Panc1 (cell line): ENCODE results near the gene PRKD1. TPM values are rescaled to one million over a fixed set of nuclear protein-coding genes. Genes with fewer than 3 reads are reported as not detected.

Experiments used
- ATAC-seq: fragments of 200-7000 bp; cut with Tn5 transposase; 2 replicates; pipeline ENCODE4 v1.9.1; 2020; ENCODE audit warnings: mild to moderate bottlenecking, moderate library complexity
- BruUV-seq: library from RNA; stranded (reverse); fragments of 400-500 nt; replicated peaks from 2 replicates; lab custom pipeline; 2021; lab: Mats Ljungman, UMichigan
- CTCF ChIA-PET: fragments of 300-600 bp; sonication (Branson Sonifier 250); formaldehyde crosslinking; loops from one replicate; lab custom pipeline; 2022; ENCODE audit warnings: antibody characterized with exemption; lab: Charles Lee
- POLR2A ChIA-PET: fragments of 300-600 bp; sonication (Branson Sonifier 250); formaldehyde crosslinking; loops from one replicate; lab custom pipeline; 2022; ENCODE audit warnings: antibody characterized with exemption; lab: Charles Lee
- DNase-seq: peaks from one replicate; pipeline ENCODE4 v3.0.0-alpha.2; 2010; ENCODE audit warnings: low read depth, low spot score
- H3K27ac ChIP-seq: 2 replicates; pipeline ENCODE4 v1.5.1; 2011; ENCODE audit warnings: mild to moderate bottlenecking, low read length, inconsistent platforms
- H3K27me3 ChIP-seq: fragments of 200-500 bp; sonication (Bioruptor generic); 2 replicates; pipeline ENCODE4 v1.6.0; 2014; ENCODE audit warnings: low read length, inconsistent platforms; ENCODE audit not compliant: control insufficient read depth, insufficient read depth
- H3K36me3 ChIP-seq: fragments of 200-500 bp; sonication (Bioruptor generic); 2 replicates; pipeline ENCODE4 v1.5.1; 2014; ENCODE audit warnings: inconsistent platforms, mild to moderate bottlenecking, low read length, moderate library complexity; ENCODE audit not compliant: control insufficient read depth, insufficient read depth
- H3K4me1 ChIP-seq: 2 replicates; pipeline ENCODE4 v1.5.1; 2011; ENCODE audit warnings: inconsistent platforms, mild to moderate bottlenecking, low read length, moderate library complexity; ENCODE audit not compliant: control insufficient read depth, insufficient read depth
- H3K4me3 ChIP-seq, 2 experiments: 2 replicates each; pipeline ENCODE4 v1.5.1; 2011 to 2012; ENCODE audit warnings: low read depth in 2 of 2, low read length in 2 of 2, mild to moderate bottlenecking in 2 of 2, inconsistent platforms in 1 of 2, moderate library complexity in 1 of 2
- H3K9me3 ChIP-seq: fragments of 200-500 bp; sonication (Bioruptor generic); 2 replicates; pipeline ENCODE4 v1.5.1; 2014; ENCODE audit warnings: low read depth, mild to moderate bottlenecking, inconsistent platforms, low read length, moderate library complexity; ENCODE audit not compliant: control insufficient read depth, insufficient read depth
- POLR2AphosphoS5 ChIP-seq: IDR thresholded peaks from 2 replicates; pipeline ENCODE4 v1.6.1; 2012; ENCODE audit warnings: mild to moderate bottlenecking, low read depth, low read length, moderate library complexity
- SIN3A ChIP-seq: IDR thresholded peaks from 2 replicates; pipeline ENCODE4 v1.6.1; 2012; ENCODE audit warnings: low read depth, mild to moderate bottlenecking, low read length, moderate library complexity, borderline replicate concordance; ENCODE audit not compliant: insufficient read depth
- TCF7L2 ChIP-seq: IDR thresholded peaks from 2 replicates; pipeline ENCODE4 v1.6.1; 2011; ENCODE audit warnings: mild to moderate bottlenecking, low read depth, low read length, inconsistent platforms
- in situ Hi-C: cut with HindIII; loops from 2 replicates; pipeline ENCODE4 v1.10.0; 2016; ENCODE audit warnings: low sequenced_read_pairs, low pct_unique_long_range_greater_than_20kb
- intact Hi-C: fragments of 100-400 bp; cut with micrococcal nuclease; formaldehyde crosslinking; loops from one replicate; pipeline ENCODE4 v1.10.0; 2022; ENCODE audit not compliant: unreplicated experiment
- total RNA-seq: library from RNA; stranded (reverse); gene quantifications from one replicate; pipeline ENCODE4 v1.2.1, GENCODE V29; 2021; ENCODE audit not compliant: unreplicated experiment
- TF ChIP-seq, protein P1 (sequence below), 2 experiments: IDR thresholded peaks; 2 replicates each; pipeline ENCODE4 v1.6.1; 2011 to 2012; ENCODE audit warnings: low read depth in 2 of 2, control low read depth in 1 of 2, low read length in 1 of 2, mild to moderate bottlenecking in 1 of 2, moderate library complexity in 1 of 2; ENCODE audit not compliant: insufficient read depth in 1 of 2
- TF ChIP-seq, protein P2 (sequence below): fragments of 450-650 bp; IDR thresholded peaks from 2 replicates; pipeline ENCODE4 v1.5.1; 2017; ENCODE audit warnings: mild to moderate bottlenecking

Gene PRKD1
- total RNA-seq, 1 experiment from 2014 or later: 8.2 TPM

DNA sequence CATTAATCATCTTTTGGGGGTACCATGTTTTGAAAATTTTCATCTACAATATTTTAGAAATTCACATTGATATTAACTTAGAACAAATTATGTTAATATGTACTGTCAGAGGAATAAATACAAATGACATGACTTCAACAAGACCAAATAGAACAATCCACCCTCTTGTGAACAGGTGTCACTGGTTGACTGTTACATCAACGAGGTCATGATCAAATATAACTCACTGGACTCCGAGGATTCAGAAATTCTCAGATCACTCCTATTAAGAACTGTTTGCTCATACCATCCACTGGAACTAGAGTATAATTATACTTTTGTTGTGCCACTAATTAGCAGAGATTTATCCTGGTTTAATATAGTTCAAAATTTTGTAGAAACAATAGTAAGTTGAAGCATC is 318.8 kb downstream of the PRKD1 start:
- no TSS peak for BruUV-seq
- Histone ChIP-seq H3K9me3 (no peaks in the 10 kb centered on the region), H3K27me3 (no peaks in the 10 kb centered on the region), H3K36me3 (no peaks in the 10 kb centered on the region), H3K4me1 (no peaks in the 10 kb centered on the region), H3K4me3 (no peak overlapping the region), H3K27ac (no peak overlapping the region)
- intact Hi-C loops (no loop called here), in situ Hi-C loops (no loop called here)
- CTCF ChIA-PET: interaction anchor here (0.6 kb wide), 1 partner anchor 1006 kb away, joined by 4 read pairs; no protein-coding TSS in a partner anchor
- DNase-seq (no peak), ATAC-seq (no peak)
- TF ChIP-seq, protein P1, sequence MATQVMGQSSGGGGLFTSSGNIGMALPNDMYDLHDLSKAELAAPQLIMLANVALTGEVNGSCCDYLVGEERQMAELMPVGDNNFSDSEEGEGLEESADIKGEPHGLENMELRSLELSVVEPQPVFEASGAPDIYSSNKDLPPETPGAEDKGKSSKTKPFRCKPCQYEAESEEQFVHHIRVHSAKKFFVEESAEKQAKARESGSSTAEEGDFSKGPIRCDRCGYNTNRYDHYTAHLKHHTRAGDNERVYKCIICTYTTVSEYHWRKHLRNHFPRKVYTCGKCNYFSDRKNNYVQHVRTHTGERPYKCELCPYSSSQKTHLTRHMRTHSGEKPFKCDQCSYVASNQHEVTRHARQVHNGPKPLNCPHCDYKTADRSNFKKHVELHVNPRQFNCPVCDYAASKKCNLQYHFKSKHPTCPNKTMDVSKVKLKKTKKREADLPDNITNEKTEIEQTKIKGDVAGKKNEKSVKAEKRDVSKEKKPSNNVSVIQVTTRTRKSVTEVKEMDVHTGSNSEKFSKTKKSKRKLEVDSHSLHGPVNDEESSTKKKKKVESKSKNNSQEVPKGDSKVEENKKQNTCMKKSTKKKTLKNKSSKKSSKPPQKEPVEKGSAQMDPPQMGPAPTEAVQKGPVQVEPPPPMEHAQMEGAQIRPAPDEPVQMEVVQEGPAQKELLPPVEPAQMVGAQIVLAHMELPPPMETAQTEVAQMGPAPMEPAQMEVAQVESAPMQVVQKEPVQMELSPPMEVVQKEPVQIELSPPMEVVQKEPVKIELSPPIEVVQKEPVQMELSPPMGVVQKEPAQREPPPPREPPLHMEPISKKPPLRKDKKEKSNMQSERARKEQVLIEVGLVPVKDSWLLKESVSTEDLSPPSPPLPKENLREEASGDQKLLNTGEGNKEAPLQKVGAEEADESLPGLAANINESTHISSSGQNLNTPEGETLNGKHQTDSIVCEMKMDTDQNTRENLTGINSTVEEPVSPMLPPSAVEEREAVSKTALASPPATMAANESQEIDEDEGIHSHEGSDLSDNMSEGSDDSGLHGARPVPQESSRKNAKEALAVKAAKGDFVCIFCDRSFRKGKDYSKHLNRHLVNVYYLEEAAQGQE (IDR thresholded peaks at IDR 0.05; ENCODE audit: insufficient read depth in 1 of 2, low read depth in 2 of 2, low read length in 1 of 2): no peak
- TF ChIP-seq TCF7L2 (no peak), POLR2AphosphoS5 (no peak), SIN3A (no peak)
- TF ChIP-seq, protein P2, sequence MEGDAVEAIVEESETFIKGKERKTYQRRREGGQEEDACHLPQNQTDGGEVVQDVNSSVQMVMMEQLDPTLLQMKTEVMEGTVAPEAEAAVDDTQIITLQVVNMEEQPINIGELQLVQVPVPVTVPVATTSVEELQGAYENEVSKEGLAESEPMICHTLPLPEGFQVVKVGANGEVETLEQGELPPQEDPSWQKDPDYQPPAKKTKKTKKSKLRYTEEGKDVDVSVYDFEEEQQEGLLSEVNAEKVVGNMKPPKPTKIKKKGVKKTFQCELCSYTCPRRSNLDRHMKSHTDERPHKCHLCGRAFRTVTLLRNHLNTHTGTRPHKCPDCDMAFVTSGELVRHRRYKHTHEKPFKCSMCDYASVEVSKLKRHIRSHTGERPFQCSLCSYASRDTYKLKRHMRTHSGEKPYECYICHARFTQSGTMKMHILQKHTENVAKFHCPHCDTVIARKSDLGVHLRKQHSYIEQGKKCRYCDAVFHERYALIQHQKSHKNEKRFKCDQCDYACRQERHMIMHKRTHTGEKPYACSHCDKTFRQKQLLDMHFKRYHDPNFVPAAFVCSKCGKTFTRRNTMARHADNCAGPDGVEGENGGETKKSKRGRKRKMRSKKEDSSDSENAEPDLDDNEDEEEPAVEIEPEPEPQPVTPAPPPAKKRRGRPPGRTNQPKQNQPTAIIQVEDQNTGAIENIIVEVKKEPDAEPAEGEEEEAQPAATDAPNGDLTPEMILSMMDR: no peak
- POLR2A ChIA-PET: no interaction called here

- TF ChIP-seq TCF7L2 (no peak), POLR2AphosphoS5 (no peak), SIN3A (no peak)
- TF ChIP-seq, protein P2: no peak
- TF ChIP-seq, protein P1 (IDR thresholded peaks at IDR 0.05; ENCODE audit: insufficient read depth in 1 of 2, low read depth in 2 of 2, low read length in 1 of 2): no peak
- intact Hi-C loops (no loop called here), in situ Hi-C loops (no loop called here)
- DNase-seq (no peak), ATAC-seq (no peak)
- H3K27ac ChIP-seq: no peak overlapping the region
- no peaks in the 10 kb centered on the region for H3K36me3 ChIP-seq
- H3K9me3 ChIP-seq: no peaks in the 10 kb centered on the region
- no peak overlapping the region for H3K4me3 ChIP-seq
- BruUV-seq: no TSS peak
- H3K4me1 ChIP-seq: no peaks in the 10 kb centered on the region
- ChIA-PET CTCF (no interaction called here), POLR2A (no interaction called here)
- H3K27me3 ChIP-seq: no peaks in the 10 kb centered on the region
Observed at GRCh38 chr14:29607169-29607568, 320.5 kb downstream of the PRKD1 start.
